Stimulated activated memory B cell treated with anti-CD40 and anti-IgM and Interleukin-4, amounts not matched to agents 10 μg/mL and 1 μg/mL and 100 μg/mL, for 72 hours (primary cell): ENCODE data around the gene TOM1L1.

Experiments used
- ATAC-seq: fragments of 150-1000 bp; cut with Tn5 transposase; 2 replicates; pipeline ENCODE4 v1.10.0; 2021
- H3K27ac Mint-ChIP-seq: one replicate; pipeline ENCODE4 v1.8.0; 2022; ENCODE audit warnings: mild to moderate bottlenecking, mixed read lengths
- H3K27me3 Mint-ChIP-seq: one replicate; pipeline ENCODE4 v1.8.0; 2022; ENCODE audit warnings: mixed read lengths
- H3K36me3 Mint-ChIP-seq: one replicate; pipeline ENCODE4 v1.8.0; 2022; ENCODE audit warnings: mixed read lengths
- H3K4me1 Mint-ChIP-seq: one replicate; pipeline ENCODE4 v1.8.0; 2022; ENCODE audit warnings: mixed read lengths
- H3K4me3 Mint-ChIP-seq: one replicate; pipeline ENCODE4 v1.8.0; 2022; ENCODE audit warnings: mild to moderate bottlenecking, moderate library complexity, mixed read lengths
- H3K9me3 Mint-ChIP-seq: one replicate; pipeline ENCODE4 v1.8.0; 2022; ENCODE audit warnings: mixed read lengths

TOM1L1 gene

GRCh38 chr17:54916721-54917120 lies 16.1 kb downstream of the TOM1L1 start:
- H3K27me3 Mint-ChIP-seq, result peaks cover 8% of the 10 kb centered on the region
- H3K27ac Mint-ChIP-seq, result no peak overlapping the region
- peaks cover 13% of the 10 kb centered on the region for H3K9me3 Mint-ChIP-seq
- no peak for ATAC-seq
- no peak overlapping the region for H3K4me3 Mint-ChIP-seq
- peaks cover 5% of the 10 kb centered on the region for H3K36me3 Mint-ChIP-seq
- no peaks in the 10 kb centered on the region for H3K4me1 Mint-ChIP-seq

DNA sequence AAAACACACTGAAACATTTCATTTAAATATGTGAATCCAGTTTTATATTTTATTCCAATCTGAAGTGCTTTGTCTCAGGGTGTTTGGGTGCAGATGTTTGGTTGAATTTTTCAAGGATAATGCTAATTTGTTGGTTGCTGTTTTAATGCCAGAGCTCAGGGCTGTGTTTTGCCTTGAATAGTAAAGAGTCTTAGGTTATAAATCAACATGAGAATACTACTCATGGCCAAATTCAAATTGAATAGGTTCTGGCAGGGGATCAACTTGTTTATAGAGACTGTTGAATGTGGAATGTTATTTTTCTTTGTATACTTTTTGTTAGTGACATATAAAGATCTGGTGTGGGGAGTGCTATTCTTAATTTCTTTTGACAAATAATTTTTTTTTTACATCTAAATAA lies 18.8 kb downstream of the TOM1L1 start:
- peaks cover 13% of the 10 kb centered on the region for H3K9me3 Mint-ChIP-seq
- no peak overlapping the region for H3K27ac Mint-ChIP-seq
- H3K36me3 Mint-ChIP-seq, result peaks cover 5% of the 10 kb centered on the region
- no peaks in the 10 kb centered on the region for H3K4me1 Mint-ChIP-seq
- H3K4me3 Mint-ChIP-seq, result no peak overlapping the region
- no peak for ATAC-seq
- H3K27me3 Mint-ChIP-seq, result peaks cover 14% of the 10 kb centered on the region

- ATAC-seq, result no peak
- Mint-ChIP-seq H3K27me3 (peaks cover 24% of the 10 kb centered on the region), H3K4me3 (no peak overlapping the region), H3K36me3 (peaks cover 5% of the 10 kb centered on the region), H3K9me3 (peaks cover 13% of the 10 kb centered on the region), H3K4me1 (no peaks in the 10 kb centered on the region), H3K27ac (no peak overlapping the region)
These were observed 20.2 kb downstream of the TOM1L1 start for GRCh38 chr17:54920819-54921218.

DNA sequence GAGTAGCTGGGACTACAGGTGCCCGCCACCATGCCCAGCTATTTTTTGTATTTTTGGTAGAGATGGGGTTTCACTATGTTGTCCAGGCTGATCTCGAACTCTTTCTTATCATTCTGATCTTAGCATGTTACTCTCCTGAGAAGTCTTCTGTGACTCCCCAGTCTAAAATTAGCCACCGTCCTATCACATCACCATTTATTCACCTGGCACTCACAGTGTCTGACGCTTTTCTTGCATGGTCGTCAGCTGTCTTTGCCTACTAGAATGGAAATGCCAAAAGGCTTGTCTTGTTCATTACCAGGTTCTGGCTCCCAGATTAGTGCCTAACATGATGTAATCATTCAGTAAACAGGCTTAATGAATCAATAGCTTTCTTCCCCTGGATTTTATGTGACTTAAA lies 23.8 kb downstream of the TOM1L1 start:
- Mint-ChIP-seq H3K4me3 (no peak overlapping the region), H3K27me3 (peaks cover 24% of the 10 kb centered on the region), H3K4me1 (no peaks in the 10 kb centered on the region), H3K27ac (no peak overlapping the region), H3K36me3 (no peaks in the 10 kb centered on the region), H3K9me3 (no peaks in the 10 kb centered on the region)
- ATAC-seq, result no peak

DNA sequence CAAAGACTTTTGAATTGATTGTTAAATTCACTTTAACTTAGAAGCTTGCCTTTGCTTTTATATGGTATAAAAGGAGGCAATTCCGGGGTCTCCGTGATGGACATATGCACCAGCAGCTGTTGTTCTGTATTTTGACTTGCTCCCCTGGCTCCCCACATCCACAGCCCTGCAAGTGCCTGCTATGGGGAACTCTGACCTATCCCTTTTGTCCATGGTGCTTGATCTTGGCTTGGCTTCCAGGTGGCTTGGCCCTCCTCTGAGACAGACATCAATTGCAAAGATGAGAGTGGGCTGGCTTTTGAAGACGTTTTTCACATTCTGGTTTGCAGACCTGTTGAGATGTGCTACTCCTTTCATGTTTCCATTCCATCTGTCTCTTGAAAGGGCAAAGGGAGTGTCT lies 26.9 kb downstream of the TOM1L1 start:
- Mint-ChIP-seq H3K4me1 (no peaks in the 10 kb centered on the region), H3K27me3 (peaks cover 23% of the 10 kb centered on the region), H3K9me3 (no peaks in the 10 kb centered on the region), H3K4me3 (no peak overlapping the region), H3K36me3 (no peaks in the 10 kb centered on the region), H3K27ac (no peak overlapping the region)
- no peak for ATAC-seq

GRCh38 chr17:54932711-54933110 lies 32.1 kb downstream of the TOM1L1 start:
- Mint-ChIP-seq H3K27me3 (peaks cover 7% of the 10 kb centered on the region), H3K4me3 (no peak overlapping the region), H3K9me3 (no peaks in the 10 kb centered on the region), H3K36me3 (no peaks in the 10 kb centered on the region), H3K27ac (no peak overlapping the region), H3K4me1 (no peaks in the 10 kb centered on the region)
- no peak for ATAC-seq

GRCh38 chr17:54933921-54934320 lies 33.3 kb downstream of the TOM1L1 start:
- no peak for ATAC-seq
- Mint-ChIP-seq H3K36me3 (no peaks in the 10 kb centered on the region), H3K9me3 (no peaks in the 10 kb centered on the region), H3K27me3 (peaks cover 7% of the 10 kb centered on the region), H3K4me3 (no peak overlapping the region), H3K4me1 (no peaks in the 10 kb centered on the region), H3K27ac (no peak overlapping the region)

DNA sequence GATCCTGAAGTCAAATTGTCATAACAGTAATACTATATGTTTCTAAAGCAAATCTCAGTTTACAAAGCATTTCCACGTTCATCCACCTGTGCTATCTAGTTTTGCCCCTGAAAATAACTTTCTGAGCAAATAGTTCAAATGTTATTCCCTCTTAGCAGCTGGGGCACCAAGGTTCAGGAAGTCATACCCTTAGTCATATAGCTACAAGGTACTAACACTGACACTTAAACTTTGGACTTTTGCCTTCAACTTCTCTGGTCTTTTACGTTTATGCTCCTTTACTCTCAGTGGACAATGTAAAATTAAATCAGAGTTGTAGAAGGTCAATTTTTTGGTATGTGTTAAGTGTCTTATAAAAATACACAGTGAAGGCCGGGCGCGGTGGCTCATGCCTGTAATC lies 34.8 kb downstream of the TOM1L1 start:
- no peak for ATAC-seq
- Mint-ChIP-seq H3K27ac (no peak overlapping the region), H3K36me3 (no peaks in the 10 kb centered on the region), H3K27me3 (peaks cover 7% of the 10 kb centered on the region), H3K4me3 (no peak overlapping the region), H3K9me3 (no peaks in the 10 kb centered on the region), H3K4me1 (no peaks in the 10 kb centered on the region)

DNA sequence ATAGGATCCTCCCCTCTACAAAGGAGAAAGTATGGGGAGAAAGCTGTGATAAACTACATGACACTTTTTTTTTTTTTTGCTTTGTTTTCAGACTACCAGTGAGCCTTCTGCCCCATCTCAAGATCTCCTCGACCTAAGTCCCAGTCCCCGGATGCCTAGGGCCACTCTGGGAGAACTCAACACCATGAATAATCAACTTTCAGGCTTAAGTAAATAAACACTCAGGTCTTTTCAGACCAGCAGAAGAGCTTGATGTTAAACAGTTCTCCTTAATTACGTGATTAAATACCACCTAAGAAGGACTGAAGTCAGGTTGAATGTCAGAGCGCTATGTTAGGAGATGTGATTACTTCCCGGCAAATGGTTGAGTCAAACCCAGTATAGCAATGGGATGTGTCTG lies 36.4 kb downstream of the TOM1L1 start:
- Mint-ChIP-seq H3K9me3 (no peaks in the 10 kb centered on the region), H3K4me1 (no peaks in the 10 kb centered on the region), H3K27me3 (peaks cover 3% of the 10 kb centered on the region), H3K36me3 (no peaks in the 10 kb centered on the region), H3K27ac (no peak overlapping the region), H3K4me3 (no peak overlapping the region)
- no peak for ATAC-seq

DNA sequence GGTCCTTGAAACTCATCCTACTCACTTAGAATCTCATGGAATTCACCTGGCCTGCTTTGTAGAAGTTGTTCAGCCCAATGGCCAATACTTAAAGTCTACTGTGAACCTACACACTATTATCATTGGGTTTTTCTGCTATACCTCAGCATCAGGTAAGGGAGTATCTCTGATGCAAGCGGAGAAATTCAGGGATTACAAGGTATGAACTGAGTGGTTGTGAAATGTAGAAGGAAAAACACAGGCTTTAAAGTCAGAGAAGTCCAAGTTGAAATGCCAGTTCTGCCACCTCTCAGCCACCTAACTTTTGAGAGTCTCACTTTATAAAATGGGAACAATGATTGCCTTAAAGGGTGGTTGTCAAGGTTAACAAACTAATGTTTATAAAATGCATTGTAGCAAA lies 36.8 kb downstream of the TOM1L1 start:
- no peak overlapping the region for H3K4me3 Mint-ChIP-seq
- H3K36me3 Mint-ChIP-seq, result no peaks in the 10 kb centered on the region
- no peak for ATAC-seq
- no peaks in the 10 kb centered on the region for H3K27me3 Mint-ChIP-seq
- H3K9me3 Mint-ChIP-seq, result no peaks in the 10 kb centered on the region
- H3K27ac Mint-ChIP-seq, result no peak overlapping the region
- no peaks in the 10 kb centered on the region for H3K4me1 Mint-ChIP-seq

GRCh38 chr17:54941285-54941684 lies 40.6 kb downstream of the TOM1L1 start:
- Mint-ChIP-seq H3K9me3 (no peaks in the 10 kb centered on the region), H3K4me3 (no peak overlapping the region), H3K36me3 (no peaks in the 10 kb centered on the region), H3K4me1 (no peaks in the 10 kb centered on the region), H3K27ac (no peak overlapping the region), H3K27me3 (no peaks in the 10 kb centered on the region)
- ATAC-seq, result no peak

- no peaks in the 10 kb centered on the region for H3K36me3 Mint-ChIP-seq
- no peak for ATAC-seq
These were observed 44.1 kb downstream of the TOM1L1 start for GRCh38 chr17:54944796-54945195.

DNA sequence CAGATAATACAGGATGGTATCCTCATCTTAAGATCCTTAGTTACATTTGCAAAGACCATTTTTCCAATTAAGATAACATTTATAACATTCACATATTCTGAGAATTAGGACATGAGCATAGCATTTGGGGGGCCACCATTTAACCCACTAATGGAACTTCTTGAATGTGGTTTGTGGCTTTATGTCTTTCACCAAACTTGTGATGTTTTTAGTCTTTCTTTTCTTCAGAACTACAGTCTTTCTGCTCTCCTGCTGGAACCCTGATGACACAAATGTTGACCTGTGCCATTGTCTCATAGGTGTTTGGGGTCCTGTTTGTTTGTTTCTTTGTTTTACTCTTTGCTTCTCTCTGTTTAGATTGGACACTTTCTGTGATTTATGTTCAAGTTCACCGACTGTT lies 44.6 kb downstream of the TOM1L1 start:
- Mint-ChIP-seq H3K4me3 (no peak overlapping the region), H3K36me3 (no peaks in the 10 kb centered on the region), H3K27me3 (peaks cover 9% of the 10 kb centered on the region), H3K27ac (no peak overlapping the region), H3K9me3 (peaks cover 3% of the 10 kb centered on the region), H3K4me1 (peaks cover 5% of the 10 kb centered on the region)
- ATAC-seq, result no peak

More at GRCh38 chr17:54944796-54945195, 44.1 kb downstream of the TOM1L1 start:
- no peak overlapping the region for H3K27ac Mint-ChIP-seq
- peaks cover 3% of the 10 kb centered on the region for H3K9me3 Mint-ChIP-seq
- H3K4me1 Mint-ChIP-seq, result peaks cover 5% of the 10 kb centered on the region
- peaks cover 9% of the 10 kb centered on the region for H3K27me3 Mint-ChIP-seq
- no peak overlapping the region for H3K4me3 Mint-ChIP-seq

DNA sequence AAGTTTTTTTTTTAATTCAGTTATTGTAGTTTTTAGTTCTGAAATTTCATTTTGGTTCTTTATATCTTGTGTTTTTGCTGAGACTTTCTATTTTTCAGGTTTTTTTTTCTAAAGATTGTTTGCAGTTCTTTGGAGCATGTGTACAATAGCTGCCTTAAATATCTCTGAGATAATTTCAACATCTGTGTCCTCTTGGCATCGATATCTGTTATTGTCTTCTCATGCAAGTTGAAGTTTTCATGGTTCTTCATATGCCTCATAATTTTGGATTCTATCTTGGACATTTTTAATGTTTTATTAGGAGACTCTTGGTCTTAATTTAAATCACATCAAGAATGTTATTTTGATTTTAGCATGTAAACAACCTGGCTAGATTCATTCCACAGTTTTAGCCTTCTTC lies 45.0 kb downstream of the TOM1L1 start:
- no peak overlapping the region for H3K4me3 Mint-ChIP-seq
- H3K27ac Mint-ChIP-seq, result no peak overlapping the region
- H3K36me3 Mint-ChIP-seq, result no peaks in the 10 kb centered on the region
- peaks cover 3% of the 10 kb centered on the region for H3K9me3 Mint-ChIP-seq
- H3K4me1 Mint-ChIP-seq, result peaks cover 5% of the 10 kb centered on the region
- ATAC-seq, result no peak
- peaks cover 9% of the 10 kb centered on the region for H3K27me3 Mint-ChIP-seq

- Mint-ChIP-seq H3K9me3 (peaks cover 3% of the 10 kb centered on the region), H3K4me1 (peaks cover 5% of the 10 kb centered on the region), H3K27me3 (peaks cover 9% of the 10 kb centered on the region), H3K27ac (no peak overlapping the region), H3K4me3 (no peak overlapping the region), H3K36me3 (peaks cover 13% of the 10 kb centered on the region)
- ATAC-seq, result no peak
These were observed 46.7 kb downstream of the TOM1L1 start for GRCh38 chr17:54947396-54947795.

DNA sequence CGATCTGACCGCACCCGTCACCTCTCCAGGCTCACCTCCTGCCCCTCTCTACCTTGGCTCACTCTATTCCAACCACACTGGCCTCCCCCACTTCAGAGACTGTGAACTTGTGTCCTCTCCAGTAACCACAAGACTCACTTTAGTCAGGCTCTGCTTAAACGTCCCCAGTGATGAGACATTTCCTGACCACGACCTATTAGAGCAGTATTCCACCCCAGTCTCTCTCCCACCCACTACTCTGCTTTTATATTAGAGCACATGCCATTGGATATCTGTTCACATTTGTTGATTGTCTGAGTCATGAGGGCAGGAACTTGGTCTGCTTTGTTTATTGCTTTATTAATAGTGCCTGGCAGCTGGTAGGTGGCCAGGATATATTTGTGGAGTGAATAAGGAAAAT lies 47.7 kb downstream of the TOM1L1 start:
- Mint-ChIP-seq H3K27ac (no peak overlapping the region), H3K27me3 (peaks cover 9% of the 10 kb centered on the region)

DNA sequence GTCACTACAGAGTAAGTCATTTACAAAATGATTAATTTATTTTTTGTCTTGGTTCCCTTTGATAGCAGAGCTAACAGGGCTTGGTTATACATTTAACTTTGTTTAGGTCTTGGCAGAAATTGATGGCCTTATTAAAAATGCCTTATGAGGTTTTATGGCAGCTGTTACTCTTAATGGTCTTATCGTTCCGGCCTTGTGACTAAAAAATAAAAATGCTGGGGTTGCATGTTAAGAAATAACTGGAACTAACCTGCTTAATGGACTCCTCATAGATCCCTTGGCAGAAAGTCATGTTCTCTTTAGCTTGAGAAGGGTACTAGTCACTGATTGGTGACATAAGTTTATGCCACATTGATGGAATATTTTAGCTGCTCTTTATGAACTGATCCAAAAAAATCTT lies 49.5 kb downstream of the TOM1L1 start:
- peaks cover 5% of the 10 kb centered on the region for H3K4me1 Mint-ChIP-seq
- peaks cover 3% of the 10 kb centered on the region for H3K9me3 Mint-ChIP-seq
- H3K27ac Mint-ChIP-seq, result no peak overlapping the region

More for the DNA sequence above, 47.7 kb downstream of the TOM1L1 start:
- H3K4me1 Mint-ChIP-seq, result peaks cover 5% of the 10 kb centered on the region
- no peak overlapping the region for H3K4me3 Mint-ChIP-seq
- H3K9me3 Mint-ChIP-seq, result peaks cover 3% of the 10 kb centered on the region
- H3K36me3 Mint-ChIP-seq, result peaks cover 22% of the 10 kb centered on the region
- ATAC-seq, result no peak

More for the DNA sequence above, 49.5 kb downstream of the TOM1L1 start:
- H3K36me3 Mint-ChIP-seq, result peaks cover 26% of the 10 kb centered on the region
- peaks cover 9% of the 10 kb centered on the region for H3K27me3 Mint-ChIP-seq
- H3K4me3 Mint-ChIP-seq, result no peak overlapping the region
- ATAC-seq, result no peak
